MCF 10A (cell line): Measurements from ENCODE around the gene ZNRF4. TPM values are rescaled to one million over a fixed set of nuclear protein-coding genes. Genes with fewer than 3 reads are reported as not detected.

ENCODE experiments used
- BruUV-seq: library from RNA; stranded (reverse); fragments of 400-500 nt; replicated peaks from 2 replicates; lab custom pipeline; 2021; lab: Mats Ljungman, UMichigan
- CTCF ChIA-PET: fragments of 300-600 bp; sonication (Branson Sonifier 250); formaldehyde crosslinking; extraction: SDS; loops from one replicate; lab custom pipeline; 2021; ENCODE audit warnings: antibody characterized with exemption, inconsistent platforms; lab: Yijun Ruan, JAX
- POLR2A ChIA-PET: fragments of 300-600, 350-650 bp; sonication (Branson Sonifier 250); formaldehyde crosslinking; extraction: SDS; loops from one replicate; lab custom pipeline; 2020; ENCODE audit warnings: antibody characterized with exemption, inconsistent platforms; lab: Yijun Ruan, JAX
- DNase-seq: peaks from one replicate; pipeline ENCODE4 v3.0.0-alpha.2; 2018; ENCODE audit not compliant: unreplicated experiment
- H3K27ac Mint-ChIP-seq: one replicate; pipeline ENCODE4 v1.8.0; 2022; ENCODE audit warnings: mild to moderate bottlenecking, low read depth, mixed read lengths; ENCODE audit not compliant: unreplicated experiment
- H3K27me3 Mint-ChIP-seq: one replicate; pipeline ENCODE4 v1.8.0; 2022; ENCODE audit warnings: mixed read lengths; ENCODE audit not compliant: insufficient read depth, unreplicated experiment
- H3K36me3 Mint-ChIP-seq: one replicate; pipeline ENCODE4 v1.8.0; 2022; ENCODE audit warnings: mild to moderate bottlenecking, moderate library complexity, mixed read lengths; ENCODE audit not compliant: insufficient read depth, unreplicated experiment
- H3K4me1 Mint-ChIP-seq: one replicate; pipeline ENCODE4 v1.8.0; 2022; ENCODE audit warnings: mixed read lengths; ENCODE audit not compliant: insufficient read depth, unreplicated experiment
- H3K4me3 Mint-ChIP-seq: one replicate; pipeline ENCODE4 v1.8.0; 2022; ENCODE audit warnings: mild to moderate bottlenecking, moderate library complexity, mixed read lengths; ENCODE audit not compliant: unreplicated experiment
- H3K9me3 Mint-ChIP-seq: one replicate; pipeline ENCODE4 v1.8.0; 2022; ENCODE audit warnings: mixed read lengths; ENCODE audit not compliant: unreplicated experiment
- intact Hi-C: fragments of 100-400 bp; cut with micrococcal nuclease; formaldehyde crosslinking; loops from 2 replicates; pipeline ENCODE4 v1.14.1; 2022
- total RNA-seq: library from RNA; stranded (reverse); gene quantifications from 2 replicates; pipeline ENCODE4 v1.2.3, GENCODE V29; 2022
- TF ChIP-seq, protein P1 (sequence below): fragments of 200-600 bp; IDR thresholded peaks from one replicate; pipeline ENCODE4 v1.8.0; 2022; ENCODE audit warnings: antibody characterized with exemption, mild to moderate bottlenecking; ENCODE audit not compliant: unreplicated experiment

ZNRF4 gene
- total RNA-seq, 1 experiment from 2014 or later: not detected

DNA sequence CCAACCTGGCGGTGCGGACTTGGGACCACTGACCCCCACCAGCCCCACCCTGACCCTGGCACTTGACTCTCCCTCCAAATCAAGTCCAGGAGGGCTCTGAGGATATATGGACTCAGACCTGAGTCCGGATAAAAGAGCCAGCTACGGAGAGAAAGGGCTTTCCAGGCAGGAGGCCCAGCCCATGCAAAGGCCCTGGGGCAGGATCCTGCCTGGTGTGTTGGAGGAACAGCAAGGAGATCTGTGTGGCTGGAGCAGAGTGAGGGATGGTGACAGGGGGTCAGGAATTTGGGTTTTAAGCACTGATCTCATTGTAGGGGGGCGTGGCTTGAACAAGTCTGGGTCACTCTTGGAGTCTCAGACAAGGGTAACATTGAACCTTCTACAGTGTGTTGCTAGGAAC, 474 bp upstream of the ZNRF4 start:
- POLR2A ChIA-PET: no interaction called here
- Mint-ChIP-seq H3K4me1 (no peaks in the 10 kb centered on the region), H3K4me3 (no peak overlapping the region), H3K27ac (no peak overlapping the region), H3K9me3 (no peaks in the 10 kb centered on the region), H3K36me3 (no peaks in the 10 kb centered on the region), H3K27me3 (peaks cover 28% of the 10 kb centered on the region)
- no TSS peak for BruUV-seq
- DNase-seq: no peak
- TF ChIP-seq, protein P1, sequence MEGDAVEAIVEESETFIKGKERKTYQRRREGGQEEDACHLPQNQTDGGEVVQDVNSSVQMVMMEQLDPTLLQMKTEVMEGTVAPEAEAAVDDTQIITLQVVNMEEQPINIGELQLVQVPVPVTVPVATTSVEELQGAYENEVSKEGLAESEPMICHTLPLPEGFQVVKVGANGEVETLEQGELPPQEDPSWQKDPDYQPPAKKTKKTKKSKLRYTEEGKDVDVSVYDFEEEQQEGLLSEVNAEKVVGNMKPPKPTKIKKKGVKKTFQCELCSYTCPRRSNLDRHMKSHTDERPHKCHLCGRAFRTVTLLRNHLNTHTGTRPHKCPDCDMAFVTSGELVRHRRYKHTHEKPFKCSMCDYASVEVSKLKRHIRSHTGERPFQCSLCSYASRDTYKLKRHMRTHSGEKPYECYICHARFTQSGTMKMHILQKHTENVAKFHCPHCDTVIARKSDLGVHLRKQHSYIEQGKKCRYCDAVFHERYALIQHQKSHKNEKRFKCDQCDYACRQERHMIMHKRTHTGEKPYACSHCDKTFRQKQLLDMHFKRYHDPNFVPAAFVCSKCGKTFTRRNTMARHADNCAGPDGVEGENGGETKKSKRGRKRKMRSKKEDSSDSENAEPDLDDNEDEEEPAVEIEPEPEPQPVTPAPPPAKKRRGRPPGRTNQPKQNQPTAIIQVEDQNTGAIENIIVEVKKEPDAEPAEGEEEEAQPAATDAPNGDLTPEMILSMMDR: no peak
- CTCF ChIA-PET: interaction anchor here (0.6 kb wide), 1 partner anchor 491 kb away, joined by 3 read pairs; no protein-coding TSS in a partner anchor
- intact Hi-C loops: no loop called here

DNA sequence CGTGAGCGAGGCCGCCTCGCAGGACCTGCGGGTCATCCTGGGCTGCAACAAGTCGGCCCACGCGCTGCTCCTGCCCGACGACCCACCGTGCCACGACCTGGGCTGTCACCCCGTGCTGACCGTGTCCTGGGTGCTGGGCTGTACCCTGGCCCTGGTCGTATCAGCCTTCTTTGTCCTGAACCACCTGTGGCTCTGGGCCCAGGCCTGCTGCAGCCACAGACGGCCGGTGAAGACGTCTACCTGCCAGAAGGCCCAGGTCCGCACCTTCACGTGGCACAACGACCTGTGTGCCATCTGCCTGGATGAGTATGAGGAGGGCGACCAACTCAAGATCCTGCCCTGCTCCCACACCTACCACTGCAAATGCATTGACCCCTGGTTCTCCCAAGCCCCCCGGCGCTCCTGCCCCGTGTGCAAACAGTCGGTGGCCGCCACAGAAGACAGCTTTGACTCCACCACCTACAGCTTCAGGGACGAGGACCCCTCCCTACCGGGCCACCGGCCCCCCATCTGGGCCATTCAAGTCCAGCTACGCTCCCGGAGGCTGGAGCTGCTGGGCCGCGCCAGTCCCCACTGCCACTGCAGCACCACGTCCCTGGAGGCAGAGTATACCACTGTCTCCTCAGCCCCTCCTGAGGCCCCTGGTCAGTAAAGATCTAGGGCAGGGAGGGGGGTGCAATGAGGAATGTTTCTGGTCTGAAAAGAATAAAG, 1.1 kb downstream of the ZNRF4 start:
- BruUV-seq: no TSS peak
- intact Hi-C loops: no loop called here
- Mint-ChIP-seq H3K27me3 (peaks cover 12% of the 10 kb centered on the region), H3K4me3 (no peak overlapping the region), H3K4me1 (no peaks in the 10 kb centered on the region), H3K36me3 (no peaks in the 10 kb centered on the region), H3K9me3 (no peaks in the 10 kb centered on the region), H3K27ac (no peak overlapping the region)
- POLR2A ChIA-PET: no interaction called here
- TF ChIP-seq, protein P1: no peak
- CTCF ChIA-PET: no interaction called here
- no peak for DNase-seq

DNA sequence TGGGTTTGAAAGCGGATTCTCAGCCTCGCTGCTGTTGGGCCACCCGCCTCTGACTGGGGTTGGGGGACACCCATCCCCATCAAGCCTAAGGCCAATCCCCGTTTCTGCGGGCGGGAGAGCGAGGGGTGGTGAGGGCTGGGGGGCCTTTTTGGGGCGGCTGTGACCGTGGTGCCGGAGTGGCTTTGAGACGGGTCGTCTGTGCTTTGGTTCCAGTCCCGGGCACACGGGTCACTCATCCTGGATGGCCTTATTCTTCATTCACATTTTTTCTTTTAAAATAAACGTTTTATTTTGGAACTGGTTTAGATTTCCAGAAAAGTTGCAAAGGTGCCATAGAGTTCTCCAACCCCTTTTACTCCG, 1.6 kb downstream of the ZNRF4 start:
- ChIA-PET POLR2A (interaction anchor here (1.0 kb wide), 1 partner anchor 10 kb away, joined by 3 read pairs; no protein-coding TSS in a partner anchor), CTCF (no interaction called here)
- Mint-ChIP-seq H3K4me3 (no peak overlapping the region), H3K9me3 (no peaks in the 10 kb centered on the region), H3K4me1 (no peaks in the 10 kb centered on the region), H3K27ac (no peak overlapping the region), H3K36me3 (no peaks in the 10 kb centered on the region), H3K27me3 (peaks cover 10% of the 10 kb centered on the region)
- no peak for DNase-seq
- intact Hi-C loops: no loop called here
- TF ChIP-seq, protein P1: no peak
- no TSS peak for BruUV-seq

DNA sequence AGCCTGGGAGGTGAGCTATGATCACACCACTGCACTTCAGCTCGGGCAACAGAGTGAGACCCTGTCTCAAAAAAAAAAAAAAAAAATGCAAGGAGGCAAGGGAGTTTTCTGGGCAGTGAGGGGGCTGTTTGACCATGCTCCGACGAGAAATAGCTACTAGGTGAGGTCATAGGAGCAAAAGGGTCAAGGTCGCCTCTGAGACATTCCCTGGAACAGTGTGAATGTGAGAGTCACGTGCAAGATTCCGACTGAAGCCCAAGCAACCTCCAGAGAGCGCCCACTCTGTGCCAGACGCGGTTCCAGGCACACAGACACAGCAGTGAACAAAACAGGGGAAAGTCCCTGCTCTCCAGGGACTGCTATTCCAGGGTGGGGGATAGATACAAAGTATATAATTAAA, 2.5 kb downstream of the ZNRF4 start:
- BruUV-seq: no TSS peak
- Mint-ChIP-seq H3K27ac (no peak overlapping the region), H3K4me1 (no peaks in the 10 kb centered on the region), H3K4me3 (no peak overlapping the region), H3K9me3 (no peaks in the 10 kb centered on the region), H3K27me3 (peaks cover 15% of the 10 kb centered on the region), H3K36me3 (no peaks in the 10 kb centered on the region)
- intact Hi-C loops: no loop called here
- no peak for DNase-seq
- ChIA-PET POLR2A (interaction anchor here (0.5 to 1.0 kb wide), 2 partner anchors 9 to 610 kb away, joined by 3 read pairs; no protein-coding TSS in a partner anchor), CTCF (no interaction called here)
- TF ChIP-seq, protein P1: no peak
